GM18511 (cell line): ENCODE data around the gene GSG1L.

Experiments used
- ATAC-seq: cut with Tn5 transposase; IDR thresholded peaks from one replicate; pipeline ENCODE4 v1.9.1; 2021; ENCODE audit warnings: mild to moderate bottlenecking, moderate library complexity; ENCODE audit not compliant: unreplicated experiment

The GSG1L gene

DNA sequence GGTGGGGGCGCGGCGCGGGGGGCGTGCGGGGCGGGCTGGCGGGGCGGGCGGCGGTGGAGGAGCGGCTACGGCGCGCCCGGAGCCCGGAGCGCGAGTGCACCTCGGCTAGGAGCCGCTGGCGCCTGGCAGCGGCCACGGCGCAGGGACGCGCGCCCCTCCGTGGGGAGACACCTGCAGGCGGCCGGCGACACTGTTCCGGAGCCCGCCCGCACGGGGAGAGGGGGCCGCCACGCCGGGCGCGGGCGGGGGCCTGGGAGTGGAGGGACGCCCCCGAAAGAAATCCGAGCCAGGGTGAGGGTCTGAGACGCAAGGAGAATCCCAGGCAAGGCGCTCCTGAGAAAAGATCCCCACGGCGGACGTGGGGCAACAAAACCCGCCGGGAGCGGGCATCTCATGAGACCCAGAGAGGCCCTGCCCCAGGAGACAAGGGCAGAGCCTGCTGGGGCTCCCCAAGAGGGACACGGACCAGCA is at the start of gene GSG1L:
Gene GSG1L, minus strand, starts transcription at position 124 of the 471 bp plus-strand sequence. CDS start 290 bp downstream, outside the sequence.
- ATAC-seq, result no peak

DNA sequence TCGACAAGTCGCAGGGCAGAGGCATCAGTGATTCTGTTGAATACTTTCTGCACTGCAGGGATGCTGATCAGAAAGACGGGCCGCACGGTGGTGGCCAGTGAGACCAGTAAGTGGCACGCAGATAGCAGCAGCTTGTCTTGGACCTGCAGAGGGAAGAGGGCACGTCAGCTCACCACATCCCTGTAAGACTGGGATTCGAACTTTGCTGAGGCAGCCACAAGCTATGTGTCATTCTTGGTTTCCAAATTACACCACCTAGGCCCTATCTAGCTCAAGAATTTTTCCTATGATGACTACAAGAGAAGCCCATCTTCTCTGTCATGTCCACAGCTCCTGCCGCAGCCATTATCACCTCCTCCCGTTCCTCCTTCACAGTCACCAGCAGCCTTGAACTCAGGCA is 49.4 kb upstream of the GSG1L start:
- no peak for ATAC-seq

DNA sequence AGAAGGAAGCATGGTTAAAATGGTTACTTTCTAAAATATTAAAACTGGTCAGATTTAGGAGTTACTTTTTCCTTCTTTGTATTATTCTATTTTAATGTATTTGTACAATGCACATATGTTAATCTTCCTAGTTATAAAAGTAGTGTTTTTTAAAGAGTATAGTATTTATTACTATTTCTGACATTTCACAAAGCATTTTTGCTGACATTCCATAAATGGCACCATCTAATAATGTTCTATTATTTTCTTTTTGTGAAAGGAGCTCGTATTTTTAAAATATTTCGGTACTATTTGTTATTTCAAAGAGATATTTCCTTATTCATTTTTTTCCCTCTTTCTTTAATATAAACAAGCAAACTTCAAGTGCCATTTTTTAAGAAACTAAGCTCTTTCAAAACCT is 47.5 kb upstream of the GSG1L start:
- no peak for ATAC-seq

DNA sequence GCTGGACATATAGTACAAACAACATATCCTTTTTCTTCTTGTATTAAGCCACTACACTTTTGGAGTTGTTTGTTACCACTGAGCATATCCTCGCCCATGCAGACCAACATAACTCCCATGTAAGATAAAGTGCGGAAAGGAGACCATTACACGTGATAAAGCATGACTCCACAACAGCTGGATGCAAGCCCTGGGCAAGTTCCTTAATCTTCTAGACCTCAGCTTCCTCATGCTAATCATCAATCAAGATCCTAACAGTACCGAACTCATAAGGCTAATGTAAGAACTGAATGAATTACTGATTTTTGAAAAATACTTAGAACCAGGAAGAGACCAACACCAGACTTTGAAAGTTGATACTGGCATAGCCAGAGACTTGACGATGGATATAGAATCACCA is 47.0 kb upstream of the GSG1L start:
- no peak for ATAC-seq

DNA sequence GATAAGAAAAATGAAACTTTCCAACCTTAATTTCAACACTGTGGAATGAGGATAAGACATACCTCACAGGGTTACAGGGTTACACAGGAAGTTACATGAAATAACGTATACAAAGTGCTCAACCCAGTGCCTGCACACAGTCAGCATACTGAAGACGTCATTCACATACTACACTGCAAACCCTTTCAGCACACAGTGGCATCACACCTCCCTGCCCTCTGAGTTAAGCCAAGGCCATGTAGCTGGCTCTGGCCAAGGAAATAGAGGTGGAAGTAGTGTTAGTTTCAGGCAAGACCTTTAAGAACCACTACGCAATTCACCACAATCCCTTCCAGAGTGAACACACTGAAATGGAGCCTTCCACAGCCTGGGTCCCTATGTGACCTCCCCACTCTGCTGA is 46.6 kb upstream of the GSG1L start:
- no peak for ATAC-seq

DNA sequence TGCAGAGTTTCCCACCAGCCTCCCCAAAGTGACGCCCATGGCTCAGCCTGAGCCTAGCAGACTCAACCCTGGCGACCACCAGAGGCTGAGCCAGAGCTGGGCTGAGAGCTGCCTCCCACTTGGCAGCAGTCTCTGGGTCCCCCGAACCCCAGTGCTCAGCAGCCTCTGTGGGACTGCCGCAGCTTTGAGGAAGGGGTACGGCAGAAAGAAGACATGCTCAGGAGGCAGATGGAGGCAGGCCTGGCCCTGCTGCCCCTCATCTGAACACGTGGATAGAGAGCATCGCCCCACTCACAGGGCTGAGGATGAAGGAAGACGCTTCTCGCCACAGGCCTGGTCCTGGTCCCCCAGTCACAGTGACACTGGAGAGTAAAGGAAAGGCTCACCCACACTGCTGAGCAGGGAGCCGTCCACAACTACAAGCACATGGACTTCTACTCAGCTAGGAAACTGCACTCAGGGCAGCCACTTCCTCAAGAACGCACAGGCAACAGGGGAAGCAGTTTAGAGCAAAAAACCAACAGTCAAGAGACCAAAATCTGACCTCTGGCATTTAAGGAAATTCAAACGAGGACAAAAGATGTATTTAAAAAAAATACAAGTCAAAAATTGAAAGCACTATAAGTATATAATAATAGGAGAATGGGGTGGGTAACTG is 45.2 kb upstream of the GSG1L start:
- no peak for ATAC-seq

DNA sequence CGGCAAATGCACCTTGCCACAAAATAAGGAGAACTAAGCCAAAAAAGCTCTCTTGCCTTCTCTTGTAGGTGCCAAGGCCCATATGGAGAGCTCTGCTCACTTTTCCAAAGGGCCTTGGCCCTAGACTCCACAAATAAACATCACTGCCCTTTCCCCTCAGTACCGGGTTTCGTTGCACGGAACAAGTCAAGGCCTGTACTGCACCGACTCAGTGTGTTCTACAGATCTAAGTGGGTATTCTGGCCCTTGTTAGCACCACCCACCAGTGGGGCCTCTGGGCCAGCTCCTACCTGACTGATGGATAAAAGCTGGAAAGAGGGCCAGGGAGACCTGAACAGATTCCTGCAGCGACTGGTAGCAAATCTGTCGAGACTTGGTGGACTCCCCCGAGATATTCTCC is 43.7 kb upstream of the GSG1L start:
- no peak for ATAC-seq

DNA sequence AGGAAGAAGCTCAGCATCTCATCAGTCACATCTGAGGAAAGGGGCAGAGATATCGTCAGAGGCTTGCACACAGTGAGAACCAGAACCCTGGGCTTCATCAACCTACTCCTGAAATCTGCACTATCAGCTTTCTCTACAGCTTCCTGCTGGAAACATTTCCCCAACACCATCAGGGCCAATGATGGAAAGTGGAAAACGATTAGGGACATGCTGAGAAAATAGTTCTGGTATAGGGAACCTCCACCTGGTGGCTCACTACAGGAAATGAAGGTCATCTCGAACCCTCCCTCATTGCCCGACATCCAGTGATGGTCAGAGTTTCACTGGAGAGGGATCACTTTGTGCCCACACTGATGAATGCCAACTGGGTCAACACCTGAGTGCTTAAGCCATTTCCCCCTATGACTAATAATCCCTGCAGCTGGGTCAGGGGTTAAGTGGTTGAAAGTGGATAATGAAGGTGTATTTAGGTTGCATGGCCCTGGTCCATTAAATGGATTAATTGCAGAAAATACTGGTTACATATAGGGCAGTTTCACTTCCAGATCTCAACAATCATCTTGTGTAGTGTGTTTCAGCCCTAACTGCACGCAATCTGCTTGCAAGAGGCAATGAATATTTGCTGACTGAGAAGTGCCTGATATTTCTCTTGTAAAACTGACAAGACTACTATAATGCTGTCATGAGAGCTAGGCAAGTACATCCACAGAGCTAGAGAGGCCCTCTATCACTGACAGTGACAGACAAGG is 43.1 kb upstream of the GSG1L start:
- ATAC-seq, result no peak

DNA sequence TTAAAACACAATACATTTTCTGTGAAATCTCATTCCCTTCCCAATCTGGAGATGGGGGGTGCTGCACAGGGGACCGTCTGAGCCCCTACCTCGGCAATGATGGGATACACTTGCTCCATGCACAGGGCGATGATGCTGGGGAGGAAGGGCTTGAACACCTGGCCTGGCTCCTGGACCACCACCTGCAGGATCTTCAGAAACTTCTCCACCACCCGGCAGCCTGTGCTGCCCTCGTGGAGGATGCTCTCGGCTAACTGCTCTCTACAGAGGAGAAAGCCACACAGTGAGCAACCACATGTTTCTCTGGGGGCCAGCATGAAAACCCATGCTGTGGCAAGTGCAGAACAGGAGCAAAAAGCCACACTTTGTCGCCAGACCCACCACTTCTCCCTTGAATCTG is 42.4 kb upstream of the GSG1L start:
- ATAC-seq, result no peak

DNA sequence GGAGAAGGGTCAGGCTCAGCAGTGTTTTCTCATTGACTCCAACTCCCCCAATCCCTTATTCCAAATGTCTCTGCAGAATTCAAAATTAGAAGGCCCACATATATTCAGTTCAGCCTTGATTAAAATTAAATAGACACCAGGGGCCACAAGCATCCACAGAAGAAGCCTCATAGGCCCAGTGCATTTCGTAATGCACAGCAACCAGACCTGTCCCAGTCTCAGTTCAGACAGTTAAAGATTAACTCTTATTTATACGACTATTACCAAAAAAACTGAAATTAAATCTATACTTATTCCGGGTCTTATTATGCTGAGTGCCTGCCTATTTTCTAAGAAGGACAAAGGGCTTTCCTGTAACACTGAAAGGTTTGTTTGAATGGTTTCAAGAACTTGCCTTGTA is 41.8 kb upstream of the GSG1L start:
- no peak for ATAC-seq

DNA sequence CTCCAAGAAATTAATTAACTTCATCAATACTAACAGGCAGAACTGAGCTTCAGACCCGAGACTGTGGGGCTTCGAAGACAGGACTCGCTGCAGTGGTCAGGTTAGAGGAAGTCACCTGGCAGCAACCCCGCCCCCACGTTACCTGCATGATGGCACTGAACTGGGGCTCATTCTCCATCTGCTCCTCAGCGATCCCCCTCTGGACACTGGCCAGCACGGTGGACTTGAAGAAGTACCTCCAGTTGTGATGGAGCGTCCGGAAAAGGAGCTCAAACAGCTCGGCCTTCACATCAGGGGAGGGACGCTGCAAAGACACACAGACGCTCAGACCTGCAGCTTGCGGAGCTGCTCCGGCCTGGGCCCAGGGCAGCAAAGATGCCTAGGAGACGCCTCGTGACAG is 40.9 kb upstream of the GSG1L start:
- ATAC-seq, result no peak

DNA sequence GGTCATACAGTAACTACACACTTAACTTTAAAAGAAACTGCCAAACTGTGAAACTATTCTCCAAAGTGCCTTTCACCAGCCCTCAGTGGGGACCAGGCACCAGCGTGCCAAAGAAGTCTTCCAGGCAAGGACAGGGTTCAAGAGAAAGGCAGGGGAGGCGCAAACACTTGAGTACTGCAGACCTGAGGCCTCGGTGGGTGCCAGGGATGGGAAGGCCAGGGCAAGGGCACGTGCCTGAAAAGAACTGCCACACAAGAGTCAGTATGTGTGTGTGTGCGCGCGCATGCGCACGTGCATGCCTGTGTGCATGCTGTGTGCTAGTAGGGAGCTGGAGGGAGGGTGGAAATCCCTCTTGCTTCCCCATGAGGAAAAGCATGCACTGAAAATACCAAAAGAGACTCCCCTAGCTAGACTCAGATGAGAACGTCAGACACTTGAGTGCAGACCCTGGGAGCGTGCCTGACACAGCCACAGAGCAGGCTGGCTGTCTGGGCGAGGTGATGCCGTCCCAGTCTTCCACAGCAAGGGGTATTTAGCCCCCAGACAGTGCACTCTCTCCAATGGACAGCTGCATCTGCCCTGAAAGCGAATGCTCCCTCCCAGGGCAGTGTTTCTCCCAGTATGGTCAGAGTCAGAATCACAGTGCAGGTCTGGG is 40.1 kb upstream of the GSG1L start:
- ATAC-seq, result no peak

DNA sequence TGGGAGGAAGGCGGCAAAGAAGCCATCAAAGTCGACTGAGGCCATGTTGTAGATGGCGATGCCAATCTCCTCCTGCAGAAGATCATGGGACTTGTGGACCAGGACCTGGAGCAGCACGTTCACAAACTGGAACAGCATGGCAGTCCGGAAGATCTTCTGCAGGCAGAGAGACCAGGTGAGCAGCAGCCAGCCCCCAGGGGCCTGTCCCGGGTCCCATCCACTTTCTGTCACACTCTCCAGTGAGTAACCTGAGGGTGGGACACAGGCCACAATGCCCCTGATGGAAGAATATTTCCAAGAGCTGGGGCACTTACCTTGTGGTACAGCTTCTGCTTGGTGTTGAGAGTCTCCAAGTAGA is 38.0 kb upstream of the GSG1L start:
- no peak for ATAC-seq

DNA sequence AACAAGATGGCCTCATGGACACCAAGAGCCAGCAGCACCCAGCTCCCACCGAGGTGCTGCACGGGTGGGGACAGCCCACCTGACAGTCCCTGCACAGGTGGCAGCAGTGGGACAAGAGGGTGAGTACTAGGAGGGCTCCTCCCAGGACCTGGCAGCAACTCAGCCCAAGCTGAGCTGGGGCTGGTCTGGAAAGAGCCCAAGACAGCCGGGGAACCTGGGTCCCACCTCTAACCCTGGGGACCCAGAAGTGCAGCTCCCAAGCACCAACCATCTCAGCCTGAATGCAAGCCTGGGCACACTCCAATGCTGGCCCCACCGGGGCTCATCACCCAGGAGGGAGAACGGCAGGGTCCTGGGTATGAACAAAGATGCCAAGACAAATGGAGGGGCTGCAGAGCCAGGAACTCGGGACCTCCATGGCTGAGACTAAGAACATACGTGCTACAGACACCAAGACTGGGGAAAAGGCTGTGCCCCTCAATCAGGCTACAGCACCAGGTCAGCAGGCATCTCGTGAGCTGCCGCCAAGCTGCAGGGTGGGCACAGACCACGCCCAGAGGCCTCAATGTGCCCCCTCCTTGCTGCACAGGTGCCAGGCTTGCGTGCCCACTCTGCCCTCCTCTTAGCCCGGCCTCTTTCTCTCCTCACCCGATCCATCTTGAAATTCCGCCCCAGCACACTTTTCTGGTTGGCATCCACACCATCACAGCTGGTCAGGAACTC is 37.5 kb upstream of the GSG1L start:
- ATAC-seq, result no peak

DNA sequence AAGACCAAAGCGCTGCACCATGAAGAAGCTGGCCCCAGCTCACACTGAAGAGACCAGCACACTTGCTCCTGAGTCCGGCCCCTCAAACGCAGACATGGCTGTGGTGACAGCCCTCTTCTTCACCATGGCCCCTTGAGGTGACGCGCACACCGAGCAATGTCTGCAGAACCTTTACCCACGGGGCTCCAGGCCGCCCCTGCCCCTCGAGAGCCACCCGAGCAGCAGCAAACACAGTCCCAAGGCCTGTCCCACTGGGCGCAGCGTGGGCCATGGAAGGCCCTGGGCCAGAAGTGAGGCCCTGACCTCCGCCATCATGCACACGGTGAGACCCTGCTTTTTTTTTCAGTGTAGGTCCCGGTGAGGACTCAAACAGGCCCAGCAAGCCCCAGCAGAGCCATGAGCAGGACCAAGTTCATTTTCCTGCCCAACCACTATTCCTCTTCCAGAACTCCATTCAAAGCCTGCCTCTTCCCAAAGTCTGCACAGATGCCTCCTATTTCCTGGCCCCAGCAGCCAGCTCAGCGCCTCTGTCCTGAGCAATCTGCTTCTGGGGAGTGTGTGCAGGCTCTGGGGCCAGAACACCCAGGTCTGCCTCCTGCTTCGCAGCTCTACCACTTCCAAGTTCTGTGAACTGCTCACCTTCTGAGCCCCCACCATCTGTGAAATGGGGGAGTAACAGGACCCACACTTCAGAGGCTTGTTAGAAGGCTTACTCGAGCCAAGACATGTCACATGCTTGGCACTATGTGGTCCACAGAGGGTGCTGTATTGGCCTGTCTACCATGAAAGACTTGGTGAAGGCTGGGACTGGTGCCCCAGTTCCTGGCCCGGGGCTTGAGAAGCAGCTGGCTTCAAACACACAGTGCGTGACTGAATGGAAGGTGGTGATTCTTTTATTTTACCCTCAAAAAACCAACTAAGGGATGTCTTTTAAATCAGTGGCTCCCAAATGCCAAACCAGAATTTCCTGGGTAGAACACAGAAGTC is 35.7 kb upstream of the GSG1L start:
- no peak for ATAC-seq

DNA sequence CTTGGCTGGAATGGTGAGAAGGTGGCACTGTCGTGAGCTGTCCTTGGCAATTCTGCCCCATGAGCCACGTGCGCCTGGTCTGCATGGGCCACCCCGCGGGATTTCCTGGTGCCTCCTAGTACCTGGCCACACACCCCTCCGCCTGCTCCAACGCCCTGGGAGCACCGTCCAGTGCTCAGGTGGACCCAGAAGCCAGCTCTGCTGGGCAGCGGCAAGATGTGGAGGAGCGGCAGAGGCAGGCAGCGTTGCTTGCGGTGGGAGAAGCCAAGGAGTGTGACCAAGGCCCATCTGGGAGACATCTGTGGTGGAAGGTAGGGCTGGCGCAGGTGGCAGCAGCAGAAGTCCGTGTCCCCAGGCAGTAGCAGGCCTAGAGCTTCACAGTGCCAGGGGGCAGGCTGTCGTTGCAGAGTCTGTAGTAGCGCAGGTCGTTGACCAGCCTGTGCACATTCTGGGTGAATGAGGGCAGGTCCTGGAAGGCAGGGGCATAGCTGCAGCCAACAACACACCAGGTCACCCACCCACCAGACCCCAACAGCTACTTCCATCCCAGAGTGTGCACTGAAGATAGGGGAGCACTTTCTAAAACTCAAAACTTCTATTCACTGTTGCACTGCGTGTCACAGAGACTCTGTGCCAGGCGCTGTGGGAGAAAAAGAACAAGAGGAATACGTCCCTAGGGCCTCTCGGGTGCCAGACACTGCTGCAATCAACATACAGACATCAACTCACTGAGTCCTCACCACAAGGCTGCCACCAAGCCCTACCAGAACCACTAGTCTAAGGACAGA is 34.9 kb upstream of the GSG1L start:
- ATAC-seq, result no peak

DNA sequence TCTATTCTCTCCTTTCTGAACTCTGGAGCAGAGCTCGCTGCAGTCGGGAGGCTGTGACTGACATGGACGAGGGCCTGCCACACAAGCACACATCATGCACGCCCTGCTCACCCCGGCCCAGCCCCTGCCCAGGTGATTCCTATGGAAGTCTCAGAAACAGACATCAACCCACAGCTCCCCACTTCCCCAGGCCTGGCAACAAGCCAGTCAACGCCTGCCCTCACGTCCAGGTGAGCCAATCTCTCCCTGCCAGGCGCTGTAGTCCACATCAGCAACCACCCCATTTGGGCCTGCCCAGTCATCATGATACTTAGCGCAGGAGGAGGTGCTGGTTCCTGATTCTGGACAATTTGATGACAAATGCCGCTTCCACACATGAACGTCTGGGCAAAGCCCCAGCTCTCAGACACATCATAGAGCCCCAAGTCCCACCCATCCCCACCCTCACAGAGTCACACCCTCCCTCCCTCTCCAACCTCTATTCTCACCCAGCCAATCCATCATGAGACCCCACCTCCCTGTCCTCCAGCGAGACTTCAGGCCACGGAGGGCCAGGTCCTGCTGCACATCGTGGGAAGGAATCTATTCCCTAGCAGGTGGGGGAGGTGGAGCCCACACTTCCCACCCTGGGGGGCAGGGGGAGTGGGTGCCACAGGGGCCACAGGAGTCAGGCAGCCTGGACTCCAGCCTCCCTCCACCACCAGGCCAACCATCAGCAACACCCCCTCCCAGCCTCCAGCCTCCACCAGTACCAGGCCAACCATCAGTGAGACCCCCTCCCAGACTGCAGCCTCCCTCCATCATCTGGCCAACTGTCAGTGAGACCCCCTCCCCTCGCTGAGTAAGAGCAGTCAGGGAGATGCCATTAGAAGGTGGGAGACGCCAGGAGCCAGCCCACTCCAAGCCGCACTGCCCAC is 33.7 kb upstream of the GSG1L start:
- ATAC-seq, result no peak

DNA sequence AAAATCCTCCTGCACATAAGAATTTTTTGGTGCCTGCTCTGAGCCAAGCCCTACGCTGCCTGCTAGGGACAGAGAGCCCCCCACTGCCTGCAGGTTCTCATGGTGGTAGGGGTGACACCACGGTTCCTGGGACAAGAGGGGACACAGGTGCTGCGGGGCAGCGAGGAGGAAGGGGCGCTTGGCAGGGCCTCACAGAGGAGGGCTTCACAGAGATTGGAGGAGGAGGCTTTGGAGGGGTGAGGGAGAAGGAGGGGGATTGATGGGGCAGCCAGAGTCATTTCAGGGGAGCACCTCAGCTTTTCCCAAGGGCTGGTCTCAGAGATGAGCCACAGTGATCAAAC is 29.8 kb upstream of the GSG1L start:
- no peak for ATAC-seq
